Stimulated activated CD4-positive, alpha-beta T cell treated with anti-CD3 and anti-CD28 coated beads, Interleukin-1b, Interleukin-23, amount 100 ng/mL, for 48 hours (primary cell): ENCODE data around the gene MAP3K2.

ENCODE experiments used
- DNase-seq: peaks from one replicate; pipeline ENCODE4 v3.0.0-alpha.2; 2020

The MAP3K2 gene, protein sequence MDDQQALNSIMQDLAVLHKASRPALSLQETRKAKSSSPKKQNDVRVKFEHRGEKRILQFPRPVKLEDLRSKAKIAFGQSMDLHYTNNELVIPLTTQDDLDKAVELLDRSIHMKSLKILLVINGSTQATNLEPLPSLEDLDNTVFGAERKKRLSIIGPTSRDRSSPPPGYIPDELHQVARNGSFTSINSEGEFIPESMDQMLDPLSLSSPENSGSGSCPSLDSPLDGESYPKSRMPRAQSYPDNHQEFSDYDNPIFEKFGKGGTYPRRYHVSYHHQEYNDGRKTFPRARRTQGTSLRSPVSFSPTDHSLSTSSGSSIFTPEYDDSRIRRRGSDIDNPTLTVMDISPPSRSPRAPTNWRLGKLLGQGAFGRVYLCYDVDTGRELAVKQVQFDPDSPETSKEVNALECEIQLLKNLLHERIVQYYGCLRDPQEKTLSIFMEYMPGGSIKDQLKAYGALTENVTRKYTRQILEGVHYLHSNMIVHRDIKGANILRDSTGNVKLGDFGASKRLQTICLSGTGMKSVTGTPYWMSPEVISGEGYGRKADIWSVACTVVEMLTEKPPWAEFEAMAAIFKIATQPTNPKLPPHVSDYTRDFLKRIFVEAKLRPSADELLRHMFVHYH

GRCh38 chr2:127387655-127388422 is at the start of gene MAP3K2:
Gene MAP3K2 (minus strand): TSS chr2:127387975. CDS start chr2:127343129, 44,846 bp downstream.
- DNase-seq = peak; percentile 94

DNA sequence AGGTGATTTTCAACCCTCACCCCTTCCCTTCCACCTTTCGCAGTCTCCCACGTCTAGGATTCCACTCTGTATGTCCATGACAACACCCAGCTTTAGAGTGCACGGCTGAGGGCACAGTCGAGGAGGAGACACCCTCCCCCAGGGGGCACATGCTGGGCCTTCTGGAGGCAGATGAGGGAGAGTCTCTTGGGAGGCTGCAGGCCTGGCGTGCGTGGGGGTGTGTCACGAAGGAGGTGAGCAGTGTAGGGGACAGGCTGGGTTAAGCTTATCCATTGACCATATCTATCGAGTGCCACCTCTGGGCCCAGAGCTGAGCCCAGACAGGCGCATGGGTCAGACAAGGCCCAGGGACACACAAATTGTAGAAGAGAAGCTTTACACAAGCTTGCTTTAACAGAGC is 49.3 kb upstream of the MAP3K2 start:
- DNase-seq = no peak

DNA sequence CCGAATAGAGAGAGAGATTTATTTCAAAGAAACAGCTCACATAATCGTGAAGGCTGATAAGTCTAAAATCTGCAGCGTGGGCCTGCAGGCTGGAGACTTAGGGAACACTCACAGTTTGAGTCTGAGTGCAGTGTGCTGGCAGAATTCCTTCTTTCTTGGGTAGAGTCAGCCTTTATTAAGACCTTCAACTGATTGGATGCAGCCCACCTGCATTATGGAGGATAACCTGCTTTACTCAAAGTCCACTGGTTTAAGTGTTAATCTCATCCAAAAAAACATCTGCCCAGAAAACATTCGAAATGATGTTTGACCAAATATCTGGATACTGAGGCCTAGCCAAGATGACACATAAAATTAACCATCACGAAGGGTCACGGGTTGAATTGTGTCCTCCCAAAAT is 46.7 kb upstream of the MAP3K2 start:
- DNase-seq = no peak

DNA sequence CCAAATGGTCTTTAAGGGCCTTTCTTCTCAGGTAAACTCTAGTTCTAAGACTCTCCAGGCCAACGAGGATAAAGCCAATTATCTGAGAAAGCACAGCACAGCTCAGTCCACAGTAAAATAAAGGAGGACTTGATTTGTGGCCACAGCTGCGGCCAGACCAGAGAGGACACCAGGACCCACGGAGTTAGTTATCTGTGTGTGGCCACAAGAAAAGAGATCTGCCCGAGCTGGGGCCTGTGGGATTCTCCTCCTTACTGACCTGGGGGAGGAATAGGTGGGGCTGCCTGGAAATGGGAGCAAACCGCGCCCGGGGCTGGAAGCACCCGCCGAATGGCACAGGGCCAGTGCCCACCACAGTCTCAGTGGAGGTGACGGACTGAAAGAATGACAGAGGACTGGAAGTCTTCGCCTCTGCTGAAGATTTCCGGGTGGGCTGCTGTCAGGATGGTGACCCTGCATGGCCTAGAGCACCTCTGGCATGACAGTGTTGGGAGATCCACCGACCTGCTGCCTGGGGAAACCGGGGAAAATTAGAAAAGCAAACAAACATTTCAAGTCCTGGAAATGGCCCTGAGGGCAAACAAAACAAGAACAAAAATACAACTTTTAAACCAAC is 43.7 kb upstream of the MAP3K2 start:
- DNase-seq = no peak

DNA sequence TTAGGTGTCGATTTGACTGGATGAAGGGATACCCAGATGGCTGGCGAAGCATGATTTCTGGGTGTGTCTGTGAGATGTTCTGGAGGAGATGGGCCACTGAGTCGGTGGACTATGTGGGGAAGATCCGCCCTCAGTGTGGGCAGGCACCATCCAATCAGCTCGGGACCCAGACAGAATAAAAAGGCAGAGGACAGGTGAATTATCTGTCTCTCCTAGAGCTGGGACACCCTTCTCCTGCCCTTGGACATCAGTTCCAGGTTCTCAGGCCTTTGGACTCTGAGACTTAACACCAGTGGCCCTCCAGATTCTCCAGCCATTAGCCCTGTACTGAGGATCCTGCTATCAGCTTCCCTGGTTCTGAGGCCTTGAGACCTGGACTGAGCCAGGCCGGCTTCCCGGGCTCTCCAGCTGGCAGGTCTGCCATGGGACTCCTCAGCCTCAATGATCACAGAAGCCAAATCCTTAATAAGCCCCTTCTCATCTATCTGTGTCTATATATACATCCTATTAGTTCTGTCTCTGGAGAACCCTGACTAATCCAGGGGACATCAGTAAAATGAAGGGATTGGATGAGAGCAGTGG is 42.2 kb upstream of the MAP3K2 start:
- no peak for DNase-seq

DNA sequence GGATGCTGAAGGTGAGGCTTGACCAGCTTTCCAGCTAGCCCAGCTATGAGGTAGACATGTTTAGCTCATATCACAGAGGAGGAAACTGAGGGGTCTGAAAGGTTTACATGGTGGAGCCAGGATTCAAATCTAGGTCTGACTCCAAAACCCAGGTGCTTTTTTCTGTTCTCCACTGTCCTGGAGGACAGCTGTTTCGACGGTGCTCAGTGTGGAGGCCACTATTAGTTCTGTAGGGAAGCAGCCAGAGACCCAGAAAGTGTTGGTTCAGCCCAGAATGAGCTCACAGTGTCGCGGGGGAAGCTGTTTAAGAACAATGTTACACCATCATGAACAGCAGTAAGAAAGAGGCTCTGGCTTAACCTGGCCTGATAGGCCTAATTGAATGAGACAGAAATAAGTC is 41.5 kb upstream of the MAP3K2 start:
- no peak for DNase-seq

DNA sequence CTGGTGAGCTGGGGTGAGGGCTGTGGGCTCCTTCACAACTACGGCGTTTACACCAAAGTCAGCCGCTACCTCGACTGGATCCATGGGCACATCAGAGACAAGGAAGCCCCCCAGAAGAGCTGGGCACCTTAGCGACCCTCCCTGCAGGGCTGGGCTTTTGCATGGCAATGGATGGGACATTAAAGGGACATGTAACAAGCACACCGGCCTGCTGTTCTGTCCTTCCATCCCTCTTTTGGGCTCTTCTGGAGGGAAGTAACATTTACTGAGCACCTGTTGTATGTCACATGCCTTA is 41.0 kb upstream of the MAP3K2 start:
- DNase-seq = no peak

GRCh38 chr2:127428057-127428814 is 40.5 kb upstream of the MAP3K2 start:
- DNase-seq = no peak

DNA sequence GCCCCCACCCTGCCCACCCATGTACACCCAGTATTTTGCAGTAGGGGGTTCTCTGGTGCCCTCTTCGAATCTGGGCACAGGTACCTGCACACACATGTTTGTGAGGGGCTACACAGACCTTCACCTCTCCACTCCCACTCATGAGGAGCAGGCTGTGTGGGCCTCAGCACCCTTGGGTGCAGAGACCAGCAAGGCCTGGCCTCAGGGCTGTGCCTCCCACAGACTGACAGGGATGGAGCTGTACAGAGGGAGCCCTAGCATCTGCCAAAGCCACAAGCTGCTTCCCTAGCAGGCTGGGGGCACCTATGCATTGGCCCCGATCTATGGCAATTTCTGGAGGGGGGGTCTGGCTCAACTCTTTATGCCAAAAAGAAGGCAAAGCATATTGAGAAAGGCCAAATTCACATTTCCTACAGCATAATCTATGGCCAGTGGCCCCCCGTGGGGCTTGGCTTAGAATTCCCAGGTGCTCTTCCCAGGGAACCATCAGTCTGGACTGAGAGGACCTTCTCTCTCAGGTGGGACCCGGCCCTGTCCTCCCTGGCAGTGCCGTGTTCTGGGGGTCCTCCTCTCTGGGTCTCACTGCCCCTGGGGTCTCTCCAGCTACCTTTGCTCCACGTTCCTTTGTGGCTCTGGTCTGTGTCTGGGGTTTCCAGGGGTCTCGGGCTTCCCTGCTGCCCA is 39.7 kb upstream of the MAP3K2 start:
- no peak for DNase-seq

DNA sequence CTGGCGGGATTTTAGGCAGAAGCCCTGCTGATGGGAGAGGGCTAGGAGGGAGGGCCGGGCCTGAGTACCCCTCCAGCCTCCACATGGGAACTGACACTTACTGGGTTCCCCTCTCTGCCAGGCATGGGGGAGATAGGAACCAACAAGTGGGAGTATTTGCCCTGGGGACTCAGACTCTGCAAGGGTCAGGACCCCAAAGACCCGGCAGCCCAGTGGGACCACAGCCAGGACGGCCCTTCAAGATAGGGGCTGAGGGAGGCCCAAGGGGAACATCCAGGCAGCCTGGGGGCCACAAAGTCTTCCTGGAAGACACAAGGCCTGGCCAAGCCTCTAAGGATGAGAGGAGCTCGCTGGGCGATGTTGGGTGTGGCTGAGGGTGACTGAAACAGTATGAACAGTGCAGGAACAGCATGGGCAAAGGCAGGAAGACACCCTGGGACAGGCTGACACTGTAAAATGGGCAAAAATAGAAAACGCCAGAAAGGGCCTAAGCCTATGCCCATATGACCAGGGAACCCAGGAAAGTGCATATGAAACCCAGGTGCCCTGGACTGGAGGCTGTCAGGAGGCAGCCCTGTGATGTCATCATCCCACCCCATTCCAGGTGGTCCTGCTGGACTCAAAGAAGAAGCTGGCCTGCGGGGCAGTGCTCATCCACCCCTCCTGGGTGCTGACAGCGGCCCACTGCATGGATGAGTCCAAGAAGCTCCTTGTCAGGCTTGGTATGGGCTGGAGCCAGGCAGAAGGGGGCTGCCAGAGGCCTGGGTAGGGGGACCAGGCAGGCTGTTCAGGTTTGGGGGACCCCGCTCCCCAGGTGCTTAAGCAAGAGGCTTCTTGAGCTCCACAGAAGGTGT is 39.0 kb upstream of the MAP3K2 start:
- DNase-seq = no peak

DNA sequence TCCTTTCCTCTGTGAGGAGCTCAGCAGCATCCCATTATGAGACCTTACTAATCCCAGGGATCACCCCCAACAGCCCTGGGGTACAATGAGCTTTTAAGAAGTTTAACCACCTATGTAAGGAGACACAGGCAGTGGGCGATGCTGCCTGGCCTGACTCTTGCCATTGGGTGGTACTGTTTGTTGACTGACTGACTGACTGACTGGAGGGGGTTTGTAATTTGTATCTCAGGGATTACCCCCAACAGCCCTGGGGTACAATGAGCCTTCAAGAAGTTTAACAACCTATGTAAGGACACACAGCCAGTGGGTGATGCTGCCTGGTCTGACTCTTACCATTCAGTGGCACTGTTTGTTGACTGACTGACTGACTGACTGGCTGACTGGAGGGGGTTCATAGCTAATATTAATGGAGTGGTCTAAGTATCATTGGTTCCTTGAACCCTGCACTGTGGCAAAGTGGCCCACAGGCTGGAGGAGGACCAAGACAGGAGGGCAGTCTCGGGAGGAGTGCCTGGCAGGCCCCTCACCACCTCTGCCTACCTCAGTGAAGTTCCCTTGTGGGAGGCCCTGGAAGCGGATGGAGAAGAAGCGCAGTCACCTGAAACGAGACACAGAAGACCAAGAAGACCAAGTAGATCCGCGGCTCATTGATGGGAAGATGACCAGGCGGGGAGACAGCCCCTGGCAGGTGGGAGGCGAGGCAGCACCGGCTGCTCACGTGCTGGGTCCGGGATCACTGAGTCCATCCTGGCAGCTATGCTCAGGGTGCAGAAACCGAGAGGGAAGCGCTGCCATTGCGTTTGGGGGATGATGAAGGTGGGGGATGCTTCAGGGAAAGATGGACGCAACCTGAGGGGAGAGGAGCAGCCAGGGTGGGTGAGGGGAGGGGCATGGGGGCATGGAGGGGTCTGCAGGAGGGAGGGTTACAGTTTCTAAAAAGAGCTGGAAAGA is 38.0 kb upstream of the MAP3K2 start:
- no peak for DNase-seq

DNA sequence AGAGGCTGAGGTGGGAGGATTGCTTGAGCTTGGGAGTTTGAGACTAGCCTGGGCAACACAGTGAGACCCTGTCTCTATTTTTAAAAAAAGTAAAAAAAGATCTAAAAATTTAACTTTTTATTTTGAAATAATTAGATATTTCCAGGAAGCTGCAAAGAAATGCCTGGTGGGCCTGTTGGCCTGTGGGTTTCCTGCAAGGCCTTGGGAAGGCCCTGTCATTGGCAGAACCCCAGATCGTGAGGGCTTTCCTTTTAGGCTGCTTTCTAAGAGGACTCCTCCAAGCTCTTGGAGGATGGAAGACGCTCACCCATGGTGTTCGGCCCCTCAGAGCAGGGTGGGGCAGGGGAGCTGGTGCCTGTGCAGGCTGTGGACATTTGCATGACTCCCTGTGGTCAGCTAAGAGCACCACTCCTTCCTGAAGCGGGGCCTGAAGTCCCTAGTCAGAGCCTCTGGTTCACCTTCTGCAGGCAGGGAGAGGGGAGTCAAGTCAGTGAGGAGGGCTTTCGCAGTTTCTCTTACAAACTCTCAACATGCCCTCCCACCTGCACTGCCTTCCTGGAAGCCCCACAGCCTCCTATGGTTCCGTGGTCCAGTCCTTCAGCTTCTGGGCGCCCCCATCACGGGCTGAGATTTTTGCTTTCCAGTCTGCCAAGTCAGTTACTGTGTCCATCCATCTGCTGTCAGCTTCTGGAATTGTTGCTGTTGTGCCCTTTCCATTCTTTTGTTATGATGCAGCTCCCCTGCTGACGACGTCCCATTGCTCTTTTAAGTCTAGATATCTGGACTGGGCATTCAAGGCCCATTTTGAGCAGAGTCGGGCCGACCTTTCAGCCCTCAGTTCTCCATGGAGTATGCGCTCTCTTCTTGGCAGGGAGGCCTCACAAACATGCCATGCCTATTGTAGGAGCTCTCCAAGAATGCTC is 37.1 kb upstream of the MAP3K2 start:
- DNase-seq = no peak

DNA sequence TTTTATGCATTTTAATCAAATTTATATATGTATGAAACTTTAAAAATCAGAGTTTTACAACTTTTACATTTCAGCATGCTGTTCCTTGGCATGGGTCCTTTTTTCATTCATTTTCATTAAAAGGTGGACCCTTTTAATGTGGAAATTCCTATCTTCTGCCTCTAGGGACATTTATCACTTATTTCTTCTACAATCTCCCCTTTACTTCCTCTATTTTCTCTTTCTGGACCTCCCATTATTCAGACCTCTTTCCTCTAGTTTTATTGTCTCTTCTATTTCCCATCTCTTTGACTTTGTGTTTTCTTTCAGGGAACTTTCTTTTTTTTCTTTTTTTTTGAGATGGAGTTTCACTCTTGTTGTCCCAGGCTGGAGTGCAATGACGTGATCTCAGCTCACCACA is 36.1 kb upstream of the MAP3K2 start:
- DNase-seq = no peak

DNA sequence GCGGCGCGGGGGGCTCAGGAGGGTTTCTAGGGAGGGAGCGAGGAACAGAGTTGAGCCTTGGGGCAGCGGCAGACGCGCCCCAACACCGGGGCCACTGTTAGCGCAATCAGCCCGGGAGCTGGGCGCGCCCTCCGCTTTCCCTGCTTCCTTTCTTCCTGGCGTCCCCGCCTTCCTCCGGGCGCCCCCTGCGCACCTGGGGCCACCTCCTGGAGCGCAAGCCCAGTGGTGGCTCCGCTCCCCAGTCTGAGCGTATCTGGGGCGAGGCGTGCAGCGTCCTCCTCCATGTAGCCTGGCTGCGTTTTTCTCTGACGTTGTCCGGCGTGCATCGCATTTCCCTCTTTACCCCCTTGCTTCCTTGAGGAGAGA is 35.7 kb upstream of the MAP3K2 start:
- DNase-seq = no peak

DNA sequence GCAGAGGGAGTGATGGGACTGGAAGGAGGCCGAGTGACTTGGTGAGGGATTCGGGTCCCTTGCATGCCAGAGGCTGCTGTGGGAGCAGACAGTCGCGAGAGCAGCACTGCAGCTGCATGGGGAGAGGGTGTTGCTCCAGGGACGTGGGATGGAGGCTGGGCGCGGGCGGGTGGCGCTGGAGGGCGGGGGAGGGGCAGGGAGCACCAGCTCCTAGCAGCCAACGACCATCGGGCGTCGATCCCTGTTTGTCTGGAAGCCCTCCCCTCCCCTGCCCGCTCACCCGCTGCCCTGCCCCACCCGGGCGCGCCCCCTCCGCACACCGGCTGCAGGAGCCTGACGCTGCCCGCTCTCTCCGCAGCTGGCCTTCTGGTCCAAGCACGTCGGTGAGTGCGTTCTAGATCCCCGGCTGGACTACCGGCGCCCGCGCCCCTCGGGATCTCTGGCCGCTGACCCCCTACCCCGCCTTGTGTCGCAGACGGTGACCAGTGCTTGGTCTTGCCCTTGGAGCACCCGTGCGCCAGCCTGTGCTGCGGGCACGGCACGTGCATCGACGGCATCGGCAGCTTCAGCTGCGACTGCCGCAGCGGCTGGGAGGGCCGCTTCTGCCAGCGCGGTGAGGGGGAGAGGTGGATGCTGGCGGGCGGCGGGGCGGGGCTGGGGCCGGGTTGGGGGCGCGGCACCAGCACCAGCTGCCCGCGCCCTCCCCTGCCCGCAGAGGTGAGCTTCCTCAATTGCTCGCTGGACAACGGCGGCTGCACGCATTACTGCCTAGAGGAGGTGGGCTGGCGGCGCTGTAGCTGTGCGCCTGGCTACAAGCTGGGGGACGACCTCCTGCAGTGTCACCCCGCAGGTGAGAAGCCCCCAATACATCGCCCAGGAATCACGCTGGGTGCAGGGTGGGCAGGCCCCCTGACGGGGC is 35.0 kb upstream of the MAP3K2 start:
- DNase-seq = no peak

DNA sequence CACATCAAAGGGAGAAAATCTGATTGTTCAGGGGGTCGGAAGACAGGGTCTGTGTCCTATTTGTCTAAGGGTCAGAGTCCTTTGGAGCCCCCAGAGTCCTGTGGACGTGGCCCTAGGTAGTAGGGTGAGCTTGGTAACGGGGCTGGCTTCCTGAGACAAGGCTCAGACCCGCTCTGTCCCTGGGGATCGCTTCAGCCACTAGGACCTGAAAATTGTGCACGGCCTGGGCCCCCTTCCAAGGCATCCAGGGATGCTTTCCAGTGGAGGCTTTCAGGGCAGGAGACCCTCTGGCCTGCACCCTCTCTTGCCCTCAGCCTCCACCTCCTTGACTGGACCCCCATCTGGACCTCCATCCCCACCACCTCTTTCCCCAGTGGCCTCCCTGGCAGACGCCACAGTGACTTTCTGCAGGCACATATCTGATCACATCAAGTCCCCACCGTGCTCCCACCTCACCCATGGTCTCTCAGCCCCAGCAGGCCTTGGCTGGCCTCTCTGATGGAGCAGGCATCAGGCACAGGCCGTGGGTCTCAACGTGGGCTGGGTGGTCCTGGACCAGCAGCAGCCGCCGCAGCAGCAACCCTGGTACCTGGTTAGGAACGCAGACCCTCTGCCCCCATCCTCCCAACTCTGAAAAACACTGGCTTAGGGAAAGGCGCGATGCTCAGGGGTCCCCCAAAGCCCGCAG is 34.2 kb upstream of the MAP3K2 start:
- no peak for DNase-seq
